Lung (tissue), 12 donors: ENCODE data around the gene DAGLA. TPM values are rescaled to one million over a fixed set of nuclear protein-coding genes. Genes with fewer than 3 reads are reported as not detected.

Experiments used
- ATAC-seq: fragments of 200-7000 bp; cut with Tn5 transposase; one replicate; pipeline ENCODE4 v1.9.1; 2020; ENCODE audit warnings: moderate number of reproducible peaks; ENCODE audit not compliant: insufficient read depth, low FRiP score
- DNase-seq, 3 donors: peaks; one replicate each; pipeline ENCODE4 v3.0.0-alpha.2; 2013 to 2017
- H3K27ac ChIP-seq, 2 donors: one replicate each; pipeline ENCODE4 v1.5.1; 2013; ENCODE audit warnings: mild to moderate bottlenecking in 2 of 2, moderate library complexity in 2 of 2, control low read depth in 1 of 2, inconsistent platforms in 1 of 2, low read depth in 1 of 2, low read length in 1 of 2
- H3K27me3 ChIP-seq, 3 donors: one replicate each; pipeline ENCODE4 v1.5.1; 2013; ENCODE audit warnings: low read length in 2 of 3; ENCODE audit not compliant: control insufficient read depth in 3 of 3, insufficient read depth in 3 of 3
- H3K36me3 ChIP-seq, 4 donors: one replicate each; pipeline ENCODE4 v1.5.1; 2013; ENCODE audit warnings: low read length in 4 of 4, mild to moderate bottlenecking in 1 of 4, moderate library complexity in 1 of 4; ENCODE audit not compliant: control insufficient read depth in 4 of 4, insufficient read depth in 4 of 4
- H3K4me1 ChIP-seq, 5 donors: one replicate each; pipeline ENCODE4 v1.5.1; 2013; ENCODE audit warnings: low read length in 5 of 5, mild to moderate bottlenecking in 2 of 5, moderate library complexity in 1 of 5; ENCODE audit not compliant: control insufficient read depth in 5 of 5, insufficient read depth in 5 of 5
- H3K4me3 ChIP-seq: one replicate; pipeline ENCODE4 v1.5.1; 2013; ENCODE audit warnings: mild to moderate bottlenecking, control low read depth, moderate library complexity
- H3K9ac ChIP-seq, 2 donors: one replicate each; pipeline ENCODE4 v1.5.1; 2013; ENCODE audit warnings: low read length in 2 of 2, control low read depth in 1 of 2; ENCODE audit not compliant: insufficient read depth in 1 of 2
- H3K9me3 ChIP-seq, 4 donors: one replicate each; pipeline ENCODE4 v1.5.1; 2013; ENCODE audit warnings: low read length in 3 of 4, mild to moderate bottlenecking in 1 of 4, moderate library complexity in 1 of 4; ENCODE audit not compliant: control insufficient read depth in 4 of 4, insufficient read depth in 3 of 4
- WGBS, 2 donors: extraction: QIAGEN DNeasy Blood & Tissue Kit; methylation state at CpG; one replicate each; pipeline ENCODE4 v1.1.7; 2013; 5-methylcytosine and 5-hydroxymethylcytosine counted together
- polyA plus RNA-seq, 2 donors: library from polyadenylated mRNA; stranded (reverse); fragments of 200-250 nt; gene quantifications; one replicate each; pipeline ENCODE4 v1.2.1, GENCODE V29; 2013
- total RNA-seq, 2 donors: library from RNA; depleted of rRNA in 1 of 2; stranded (reverse); fragments of >200 nt in 1 of 2; gene quantifications; one replicate each; pipeline ENCODE4 v1.2.1, GENCODE V29; 2014 to 2021
- TF ChIP-seq, protein P1 (sequence below): IDR thresholded peaks from 2 replicates; pipeline ENCODE4 v1.5.1; 2012; ENCODE audit warnings: mild to moderate bottlenecking; ENCODE audit errors: control extremely low read depth, extremely low read depth
- donor health status: control.
- donor health status: control.
- donor health status: Bipolar disorder and iron deficiency.
- donor health status: healthy.
- donor health status: DM: yes; HTN: yes; CAD: no.

DAGLA gene
- total and polyA plus RNA-seq, 4 donors, result 1.5 to 7.5 (median 2.9) TPM

GRCh38 chr11:61715867-61716266 lies 35.7 kb downstream of the DAGLA start:
- no peaks in the 10 kb centered on the region for H3K36me3 ChIP-seq
- TF ChIP-seq, protein P1, sequence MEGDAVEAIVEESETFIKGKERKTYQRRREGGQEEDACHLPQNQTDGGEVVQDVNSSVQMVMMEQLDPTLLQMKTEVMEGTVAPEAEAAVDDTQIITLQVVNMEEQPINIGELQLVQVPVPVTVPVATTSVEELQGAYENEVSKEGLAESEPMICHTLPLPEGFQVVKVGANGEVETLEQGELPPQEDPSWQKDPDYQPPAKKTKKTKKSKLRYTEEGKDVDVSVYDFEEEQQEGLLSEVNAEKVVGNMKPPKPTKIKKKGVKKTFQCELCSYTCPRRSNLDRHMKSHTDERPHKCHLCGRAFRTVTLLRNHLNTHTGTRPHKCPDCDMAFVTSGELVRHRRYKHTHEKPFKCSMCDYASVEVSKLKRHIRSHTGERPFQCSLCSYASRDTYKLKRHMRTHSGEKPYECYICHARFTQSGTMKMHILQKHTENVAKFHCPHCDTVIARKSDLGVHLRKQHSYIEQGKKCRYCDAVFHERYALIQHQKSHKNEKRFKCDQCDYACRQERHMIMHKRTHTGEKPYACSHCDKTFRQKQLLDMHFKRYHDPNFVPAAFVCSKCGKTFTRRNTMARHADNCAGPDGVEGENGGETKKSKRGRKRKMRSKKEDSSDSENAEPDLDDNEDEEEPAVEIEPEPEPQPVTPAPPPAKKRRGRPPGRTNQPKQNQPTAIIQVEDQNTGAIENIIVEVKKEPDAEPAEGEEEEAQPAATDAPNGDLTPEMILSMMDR, result no peak
- H3K9ac ChIP-seq, result no peak overlapping the region
- 72 to 75% methylated on average over 4 of the region's 4 CpGs for WGBS, 2 donors
- no peak for DNase-seq
- H3K27ac ChIP-seq, result no peak overlapping the region
- H3K27me3 ChIP-seq, result no peaks in the 10 kb centered on the region
- ATAC-seq, result no peak
- no peaks in the 10 kb centered on the region for H3K9me3 ChIP-seq
- peaks cover 0 to 17% (median 8%) of the 10 kb centered on the region in 5 donors for H3K4me1 ChIP-seq
- no peak overlapping the region for H3K4me3 ChIP-seq

DNA sequence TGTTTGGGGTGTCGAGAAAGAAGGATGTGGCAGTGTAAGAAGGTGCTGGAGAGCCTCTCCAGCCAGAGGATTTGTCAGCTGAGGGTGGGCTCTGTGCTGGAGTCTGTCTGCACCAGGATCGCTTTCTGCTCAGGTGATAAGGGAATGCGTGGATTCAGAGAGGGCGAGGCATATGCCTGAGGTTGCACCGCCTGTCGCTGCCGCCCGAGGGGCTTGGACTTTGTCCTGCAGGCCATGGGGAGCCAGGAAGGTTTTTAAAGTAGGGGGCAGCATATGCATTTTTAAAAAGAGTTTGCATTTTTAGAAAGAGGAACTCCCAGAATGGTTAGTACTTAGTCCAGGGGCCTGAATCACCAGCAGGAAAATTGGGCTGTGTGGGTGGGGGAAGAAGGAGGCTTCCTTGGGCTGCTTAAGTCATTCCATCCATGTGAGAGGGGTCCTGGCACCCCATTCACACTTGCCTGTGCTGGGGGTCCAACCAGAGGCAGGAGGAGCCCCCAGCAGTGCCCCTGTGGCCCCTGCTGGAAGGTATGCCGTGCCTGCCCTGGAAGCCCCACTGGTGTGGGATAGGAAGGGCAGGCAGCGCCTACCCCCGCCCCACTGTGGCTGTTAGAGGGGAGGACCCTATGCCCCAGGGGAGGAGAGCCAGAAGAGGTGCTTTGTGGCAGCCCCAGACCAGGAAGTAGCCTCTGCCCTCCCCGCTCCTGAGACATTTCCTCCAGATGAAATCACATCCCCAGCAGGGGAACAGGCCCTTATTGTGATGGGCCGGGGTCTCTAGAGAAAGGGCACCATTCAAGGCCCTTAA lies 36.5 kb downstream of the DAGLA start:
- no peak for ATAC-seq
- H3K36me3 ChIP-seq, result no peaks in the 10 kb centered on the region
- no peak overlapping the region for H3K9ac ChIP-seq
- peaks cover 0 to 17% (median 8%) of the 10 kb centered on the region in 5 donors for H3K4me1 ChIP-seq
- no peak overlapping the region for H3K4me3 ChIP-seq
- DNase-seq, result no peak
- no peak overlapping the region for H3K27ac ChIP-seq
- no peaks in the 10 kb centered on the region for H3K27me3 ChIP-seq
- no peaks in the 10 kb centered on the region for H3K9me3 ChIP-seq
- 62 to 78% methylated on average over 13 of the region's 13 CpGs for WGBS, 2 donors
- TF ChIP-seq, protein P1, result no peak

- Histone ChIP-seq H3K27me3 (no peaks in the 10 kb centered on the region), H3K4me1 (peaks cover 0 to 17% (median 8%) of the 10 kb centered on the region in 5 donors), H3K36me3 (no peaks in the 10 kb centered on the region), H3K4me3 (no peak overlapping the region), H3K9ac (peak overlapping the region; percentile 67 to 76), H3K27ac (no peak overlapping the region), H3K9me3 (no peaks in the 10 kb centered on the region)
- TF ChIP-seq, protein P1, result no peak
- DNase-seq (no peak), ATAC-seq (no peak)
- 93 to 94% methylated on average over 19 of the region's 19 CpGs for WGBS, 2 donors
These were observed 37.3 kb downstream of the DAGLA start for GRCh38 chr11:61717286-61718033.
